HG02885 (cell line): ENCODE measurements around the gene ABHD16A.
"Not testable (repeated sequence)": the region's sequence is repeated elsewhere in the genome, so short reads cannot be mapped to it uniquely, and the experiment has no call there.

Source experiments
- ATAC-seq: cut with Tn5 transposase; IDR thresholded peaks from one replicate; pipeline ENCODE4 v1.9.1; 2021; ENCODE audit warnings: mild to moderate bottlenecking; ENCODE audit not compliant: unreplicated experiment, poor library complexity

The ABHD16A gene

DNA sequence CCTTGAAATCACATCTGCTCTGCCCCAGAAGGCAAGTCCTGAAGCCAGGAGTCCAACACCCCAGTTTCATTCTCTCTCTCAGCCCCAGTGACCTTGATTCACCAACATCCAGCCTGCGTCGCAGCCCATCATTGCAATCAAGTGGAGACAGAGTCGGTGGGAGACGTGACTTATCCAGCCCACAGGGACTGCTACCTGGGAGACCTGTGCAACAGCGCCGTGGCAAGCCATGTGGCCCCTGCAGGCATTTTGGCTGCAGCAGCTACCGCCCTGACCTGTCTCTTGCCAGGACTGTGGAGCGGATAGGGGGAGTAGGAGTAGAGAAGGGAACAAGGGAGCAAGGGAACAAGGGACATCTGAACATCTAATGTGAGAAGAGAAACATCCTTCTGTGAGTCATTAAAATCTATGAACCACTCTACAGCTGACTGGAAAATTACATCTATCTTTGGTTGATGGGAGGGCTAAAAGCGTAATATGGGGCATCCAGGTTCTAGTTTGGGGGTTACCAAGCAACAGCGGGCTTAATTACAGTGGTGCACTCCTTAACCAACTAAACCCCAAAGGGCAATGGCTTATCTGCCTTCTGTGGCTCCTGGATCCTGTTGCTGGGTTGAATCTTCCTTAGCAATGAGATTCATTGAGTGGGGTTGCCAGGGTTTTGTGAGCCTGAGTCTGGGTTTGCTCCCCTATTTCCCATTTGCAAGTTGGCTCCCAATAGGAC lies 14.5 kb upstream of the ABHD16A start:
- ATAC-seq, result no peak

DNA sequence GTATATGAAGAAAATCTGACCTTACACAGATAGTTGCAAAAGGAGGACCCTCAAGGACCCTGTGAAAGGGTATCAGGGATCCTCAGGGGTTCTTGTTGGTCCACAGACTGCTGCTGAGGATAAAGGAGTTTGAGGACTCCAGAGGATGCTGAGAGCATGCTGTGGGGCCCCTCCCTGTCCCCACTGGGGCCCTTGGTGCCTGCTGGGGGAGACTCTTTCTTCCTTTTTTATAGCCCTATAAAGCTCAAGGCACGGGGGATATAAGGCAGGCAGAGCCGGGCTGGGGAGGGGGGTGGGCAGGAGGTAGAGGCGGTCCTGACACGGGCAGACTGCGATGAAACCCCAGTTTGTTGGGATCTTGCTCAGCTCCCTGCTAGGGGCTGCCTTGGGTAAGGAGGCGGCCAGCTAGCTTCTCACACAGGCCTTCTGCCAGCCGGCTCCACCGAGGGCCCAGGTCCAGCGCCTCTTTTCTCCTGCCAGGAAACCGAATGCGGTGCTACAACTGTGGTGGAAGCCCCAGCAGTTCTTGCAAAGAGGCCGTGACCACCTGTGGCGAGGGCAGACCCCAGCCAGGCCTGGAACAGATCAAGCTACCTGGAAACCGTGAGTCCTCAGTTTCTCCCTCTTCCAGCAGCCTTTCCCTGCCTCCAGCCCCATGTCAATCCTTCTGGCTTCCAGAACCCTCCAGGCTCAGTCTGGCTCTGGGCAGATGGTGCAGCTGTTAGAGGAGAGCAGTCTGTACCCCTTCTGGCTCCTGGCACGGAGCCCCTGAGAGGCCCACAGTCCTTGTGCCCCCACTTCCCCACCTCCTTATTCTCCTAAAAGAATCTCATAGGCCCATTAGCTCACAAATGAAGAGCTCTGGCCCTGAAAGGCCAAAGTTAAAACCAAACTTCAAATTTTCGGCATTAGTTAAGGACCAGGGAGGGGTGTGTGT lies 12.2 kb upstream of the ABHD16A start, which contains the start of gene LY6G6D:
Gene LY6G6D (plus strand): TSS at position 327 of the 937 bp plus-strand sequence. CDS start 8 bp downstream, at position 335.
- no peak for ATAC-seq

- no peak for ATAC-seq
Observed at GRCh38 chr6:31713991-31714684, 11.0 kb upstream of the ABHD16A start.

- no peak for ATAC-seq
Observed at GRCh38 chr6:31713465-31713864, 10.3 kb upstream of the ABHD16A start.

GRCh38 chr6:31712296-31712695 lies 9.2 kb upstream of the ABHD16A start:
- ATAC-seq, result no peak

DNA sequence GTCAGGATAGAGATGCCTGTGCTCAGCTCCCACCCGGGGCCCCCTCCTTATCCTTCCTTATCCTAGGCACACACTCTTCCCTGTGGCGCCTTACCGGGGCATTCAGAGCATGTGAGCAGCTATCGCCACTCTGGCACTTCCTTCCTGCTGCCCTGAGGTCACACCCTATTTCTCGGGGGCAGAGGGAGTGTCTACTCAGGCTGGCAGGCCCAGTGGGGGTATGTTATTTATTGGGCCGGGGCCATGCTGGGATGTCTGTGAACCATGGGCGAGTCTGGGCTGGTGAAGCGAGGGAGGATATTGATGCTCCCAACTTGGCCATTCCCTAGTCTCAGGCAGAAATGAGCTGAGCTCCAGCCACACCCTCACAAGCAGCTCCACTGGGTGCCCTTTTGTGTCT lies 8.1 kb upstream of the ABHD16A start:
- no peak for ATAC-seq

GRCh38 chr6:31710523-31711219 lies 7.5 kb upstream of the ABHD16A start:
- ATAC-seq, result no peak

- not testable (repeated sequence) for ATAC-seq
Observed at GRCh38 chr6:31709157-31709556, 6.0 kb upstream of the ABHD16A start.

DNA sequence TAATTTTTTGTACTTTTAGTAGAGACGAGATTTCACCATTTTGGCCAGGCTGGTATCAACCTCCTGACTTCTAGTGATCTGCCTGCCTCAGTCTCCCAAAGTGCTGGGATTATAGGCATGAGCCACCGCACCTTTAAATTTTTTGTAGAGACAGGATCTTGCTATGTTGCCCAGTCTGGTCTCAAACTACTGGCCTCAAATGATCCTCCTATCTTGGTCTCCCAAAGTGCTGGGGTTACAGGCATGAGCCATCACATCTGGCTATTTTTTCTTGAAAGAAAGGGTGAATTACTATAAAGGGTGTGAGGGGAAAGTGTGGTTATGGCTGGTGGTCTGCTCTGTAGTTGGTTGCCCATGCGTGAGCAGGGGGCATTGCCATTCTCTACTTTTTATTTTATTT lies 5.1 kb upstream of the ABHD16A start:
- ATAC-seq, result no peak

- no peak for ATAC-seq
Observed at GRCh38 chr6:31707701-31708100, 4.6 kb upstream of the ABHD16A start.

- no peak for ATAC-seq
Observed at GRCh38 chr6:31706599-31706998, 3.5 kb upstream of the ABHD16A start, which contains the start of gene LY6G6F. Gene LY6G6F, plus strand, starts transcription at chr6:31706866. Its CDS starts 41 bp downstream, at chr6:31706907.

- ATAC-seq, result no peak
Observed at GRCh38 chr6:31705931-31706330, 2.8 kb upstream of the ABHD16A start.

- no peak for ATAC-seq
Observed at GRCh38 chr6:31702405-31702818, 712 bp downstream of the ABHD16A start.

DNA sequence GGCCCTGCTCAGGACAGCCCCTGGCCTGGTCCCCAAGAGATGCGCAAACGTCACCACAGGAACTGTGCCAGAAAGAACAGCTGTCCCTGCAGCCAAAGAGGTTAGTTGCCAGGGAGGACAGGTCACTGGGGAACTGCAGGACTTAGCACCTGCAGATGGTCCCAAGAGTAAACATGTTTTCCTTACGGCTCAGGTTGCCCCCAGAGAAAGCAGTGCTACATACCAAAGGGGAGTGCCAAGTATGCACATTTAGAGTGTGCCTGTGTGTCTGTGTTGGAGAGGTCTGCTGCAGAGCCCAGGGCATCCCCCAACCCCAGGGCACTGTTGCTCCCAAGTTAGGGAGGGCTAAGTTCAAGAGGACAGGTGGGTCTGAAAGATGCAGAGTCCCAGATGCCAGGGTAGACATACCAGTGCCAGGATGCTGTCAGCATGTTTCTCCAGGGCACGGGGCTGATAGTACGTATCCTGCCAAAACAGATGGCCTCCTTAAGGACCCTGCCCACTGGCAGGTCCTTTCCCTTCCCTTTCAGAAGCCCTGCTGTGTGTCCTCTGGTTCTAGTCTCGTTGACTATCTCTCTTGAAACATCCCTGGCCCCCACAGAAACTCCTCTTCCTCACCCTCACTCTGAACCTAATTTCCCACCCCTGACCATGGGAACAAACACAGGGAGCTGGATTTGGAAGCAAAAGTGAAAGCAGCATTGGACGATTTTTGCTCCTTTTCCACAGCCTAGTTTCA lies 1.3 kb downstream of the ABHD16A start:
- no peak for ATAC-seq

DNA sequence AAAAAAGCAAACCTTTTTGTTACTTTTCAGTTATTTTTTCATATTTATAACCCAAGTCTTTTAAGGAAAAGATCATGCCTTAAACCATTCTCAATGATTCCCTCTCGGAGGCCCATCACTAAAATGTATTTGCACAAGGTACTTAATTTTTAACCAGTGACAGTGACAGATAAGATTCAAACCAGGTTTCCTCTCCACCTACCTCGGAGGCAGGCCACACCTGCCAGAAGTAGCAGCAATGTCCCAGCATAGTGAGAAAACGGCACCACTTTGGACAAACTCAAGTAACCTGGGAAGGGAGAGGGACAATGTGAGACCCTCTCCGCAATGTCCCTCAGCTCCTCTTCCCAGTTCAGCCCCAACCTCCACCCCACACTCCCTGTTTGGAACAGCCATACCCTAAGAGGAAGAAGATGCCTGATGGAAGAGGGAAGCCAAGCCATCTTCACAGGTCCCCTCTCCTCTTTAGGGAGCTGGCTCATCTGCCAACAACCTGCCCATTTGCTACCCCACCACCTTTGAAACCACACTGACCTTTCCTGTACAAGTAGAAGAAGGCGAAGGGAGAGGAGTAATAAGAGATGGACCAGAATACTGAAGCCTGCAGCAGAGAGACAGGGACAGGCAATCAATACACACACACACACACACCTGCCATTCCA lies 2.3 kb downstream of the ABHD16A start:
- no peak for ATAC-seq

DNA sequence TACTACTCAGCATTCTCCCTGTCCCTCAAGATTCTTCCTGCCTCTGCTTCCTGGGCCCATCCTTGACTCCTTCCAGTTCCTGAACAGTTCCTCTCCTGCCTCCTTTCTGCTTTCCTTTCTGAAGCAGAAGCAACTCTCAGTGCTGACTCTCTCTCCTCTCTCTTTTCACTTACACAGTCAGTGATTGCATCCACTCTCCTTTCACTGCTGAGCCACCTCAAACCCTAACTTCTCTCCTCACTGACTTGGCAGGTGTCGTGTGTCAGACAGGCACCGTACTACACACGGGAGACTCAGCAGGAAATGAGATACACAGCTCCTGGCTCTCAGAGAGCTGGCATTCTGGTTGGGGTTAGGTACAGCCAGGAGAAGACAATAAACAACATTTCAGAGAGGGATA lies 5.6 kb downstream of the ABHD16A start:
- ATAC-seq, result no peak

- no peak for ATAC-seq
Observed at GRCh38 chr6:31693535-31693934, 9.6 kb downstream of the ABHD16A start.

GRCh38 chr6:31692886-31693285 lies 10.2 kb downstream of the ABHD16A start:
- no peak for ATAC-seq

DNA sequence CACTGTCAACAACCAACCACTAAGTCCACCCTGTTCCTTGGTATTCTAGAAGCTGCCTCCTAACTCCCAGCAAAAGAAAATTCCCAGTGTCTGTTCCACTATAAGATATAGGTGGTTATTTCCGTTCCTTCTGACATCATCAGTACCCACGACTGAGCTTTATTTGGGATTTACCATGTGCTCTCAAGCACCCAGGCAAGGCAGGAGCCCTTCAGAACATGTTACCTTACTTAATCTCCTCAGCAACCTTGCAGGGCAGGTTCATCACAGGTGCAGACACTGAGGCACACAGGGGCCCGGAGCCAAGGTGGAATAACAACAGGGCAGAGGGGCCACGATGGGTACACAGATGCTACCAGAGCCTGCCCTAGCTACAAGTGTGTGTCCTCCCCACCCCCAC lies 10.8 kb downstream of the ABHD16A start:
- no peak for ATAC-seq
